ENCODE data around the gene GRK6. TPM values are rescaled to one million over a fixed set of nuclear protein-coding genes. Genes with fewer than 3 reads are reported as not detected.

The GRK6 gene
- total and polyA plus RNA-seq, 2 of the 4 experiments (the other 2 are of a cell fraction), result 25.3 to 30.1 TPM

GRCh38 chr5:177428574-177429217, 2.2 kb downstream of the GRK6 start:
- dilution Hi-C loops (cut with HindIII; ENCODE audit: low sequenced_read_pairs, unreplicated experiment), result no loop called here
- Histone ChIP-seq H2AK5ac (ENCODE audit: low read depth, low read length) (no peak overlapping the region), H4K8ac (ENCODE audit: low read depth in 2 of 2, low read length in 2 of 2) (no peak overlapping the region), H3K27me3 (ENCODE audit: control insufficient read depth, insufficient read depth, low read length) (no peaks in the 10 kb centered on the region), H3K4ac (ENCODE audit: low read depth, low read length) (no peak overlapping the region), H2BK15ac (ENCODE audit: low read depth, low read length) (no peak overlapping the region), H3K9ac (ENCODE audit: low read depth, low read length) (no peak overlapping the region), H2AFZ (replicated peaks; ENCODE audit: low read length, poor library complexity) (no peak overlapping the region), H3K56ac (ENCODE audit: extremely low read depth, insufficient read depth, low read length) (no peak overlapping the region), H3K36me3 (ENCODE audit: control insufficient read depth, insufficient read depth, low read length) (peaks cover 16% of the 10 kb centered on the region), H3K9me3 (ENCODE audit: control insufficient read depth, insufficient read depth, low read length) (no peaks in the 10 kb centered on the region), H3K23ac (ENCODE audit: low read depth, low read length) (no peak overlapping the region), H3K4me2 (ENCODE audit: low read depth, low read length) (no peak overlapping the region), H4K91ac (ENCODE audit: insufficient read depth, low read depth, low read length) (no peak overlapping the region), H4K5ac (ENCODE audit: low read depth, low read length) (no peak overlapping the region), H2BK5ac (ENCODE audit: low read depth, low read length, poor library complexity, severe bottlenecking) (no peak overlapping the region), H2BK20ac (ENCODE audit: low read depth, low read length) (no peak overlapping the region), H3K27ac (ENCODE audit: insufficient read depth, low read length) (no peak overlapping the region), H2AK9ac (replicated peaks; ENCODE audit: low read depth, low read length, poor library complexity) (no peak overlapping the region), H3K4me3 (ENCODE audit: insufficient read depth, low read depth, low read length) (no peak overlapping the region), H2BK120ac (ENCODE audit: low read depth, low read length) (no peak overlapping the region), H3K18ac (ENCODE audit: low read depth, low read length) (no peak overlapping the region), H3K4me1 (ENCODE audit: control insufficient read depth, insufficient read depth, low read length) (peaks cover 13% of the 10 kb centered on the region), H3K14ac (replicated peaks; ENCODE audit: low read depth, low read length) (no peak overlapping the region), H3K9me1 (ENCODE audit: insufficient read depth, low read length) (peaks cover 15% of the 10 kb centered on the region), H4K20me1 (ENCODE audit: insufficient read depth, low read length) (peaks cover 29% of the 10 kb centered on the region), H3K79me1 (ENCODE audit: low read depth in 1 of 2, low read length in 2 of 2) (peaks cover 13 to 49% of the 10 kb centered on the region in 2 experiments)
- intact Hi-C loops (cut with micrococcal nuclease), result no loop called here
- in situ Hi-C loops (cut with MboI; ENCODE audit: low sequenced_read_pairs), result no loop called here
- no peak for ATAC-seq (ENCODE audit: low read depth)
- CTCF ChIA-PET, result no interaction called here
- no TSS peak for BruUV-seq (replicated peaks)
- DNase-seq, result no peak
- TF ChIP-seq SMC3 (IDR thresholded peaks at IDR 0.05; ENCODE audit: low read depth, low read length) (no peak), POLR2A (IDR thresholded peaks at IDR 0.05; ENCODE audit: low read depth, low read length) (no peak), MAZ (IDR thresholded peaks at IDR 0.05; ENCODE audit: borderline replicate concordance, low read depth, low read length) (no peak), RAD21 (IDR thresholded peaks at IDR 0.05; ENCODE audit: low read length) (no peak), MAFK (IDR thresholded peaks at IDR 0.05; ENCODE audit: low read depth, low read length) (no peak), FOS (IDR thresholded peaks at IDR 0.05; ENCODE audit: low read depth, low read length) (no peak), CHD1 (IDR thresholded peaks at IDR 0.05; ENCODE audit: low read depth, low read length) (no peak), NFE2L2 (IDR thresholded peaks at IDR 0.05; ENCODE audit: low read depth, low read length) (no peak), ELK1 (IDR thresholded peaks at IDR 0.05; ENCODE audit: borderline replicate concordance, low read depth, low read length) (no peak), CEBPB (IDR thresholded peaks at IDR 0.05; ENCODE audit: low read depth, low read length) (no peak), RFX5 (IDR thresholded peaks at IDR 0.05; ENCODE audit: low read depth, low read length) (no peak)
- WGBS, 2 experiments (ENCODE audit: extremely low coverage in 2 of 2, insufficient read length in 1 of 2), result no CpG with 5 or more reads among the region's 10 CpGs
- POLR2A ChIA-PET (ENCODE audit: unreplicated experiment), result interaction anchor here (0.7 kb wide), 1 partner anchor 66 kb away, joined by 3 read pairs; no protein-coding TSS in a partner anchor
